ENCODE measurements around the gene FRMD4A. TPM values are rescaled to one million over a fixed set of nuclear protein-coding genes. Genes with fewer than 3 reads are reported as not detected.

Gene FRMD4A
- polyA plus RNA-seq, 1 of the 3 experiments (the other 2 are of a cell fraction), result 37.7 TPM

GRCh38 chr10:14022954-14023672, 307.6 kb downstream of the FRMD4A start:
- 76% methylated on average over 17 of the region's 17 CpGs for WGBS (ENCODE audit: low lambda C conversion rate)
- H3K4me1 ChIP-seq (ENCODE audit: control insufficient read depth in 1 of 2, insufficient read depth in 2 of 2, low read depth in 1 of 2, low read length in 1 of 2), result peaks cover 0 to 12% of the 10 kb centered on the region in 2 experiments; a peak in 1 of 4 replicates
- no peaks in the 10 kb centered on the region for H3F3A ChIP-seq (replicated peaks; ENCODE audit: insufficient read depth)
- H3K27me3 ChIP-seq (ENCODE audit: insufficient read depth), result no peaks in the 10 kb centered on the region
- TF ChIP-seq CHD2 (IDR thresholded peaks at IDR 0.05; ENCODE audit: low read length, partially characterized antibody) (no peak), FOSL2 (IDR thresholded peaks at IDR 0.05; ENCODE audit: borderline replicate concordance, low read depth) (no peak), TAF1 (IDR thresholded peaks at IDR 0.05; ENCODE audit: borderline replicate concordance, low read depth, low read length) (no peak), SIN3A (IDR thresholded peaks at IDR 0.05; ENCODE audit: borderline replicate concordance, low read depth, low read length) (no peak), ELF1 (IDR thresholded peaks at IDR 0.05) (no peak), CTCF (IDR thresholded peaks at IDR 0.05) (no peak), ZBTB33 (IDR thresholded peaks at IDR 0.05; ENCODE audit: borderline replicate concordance, low read depth) (no peak), TCF12 (IDR thresholded peaks at IDR 0.05) (no peak), GATA2 (CRISPR knock-in tag; IDR thresholded peaks at IDR 0.05) (no peak), NRF1 (IDR thresholded peaks at IDR 0.05; ENCODE audit: low read depth, low read length) (no peak), USF2 (IDR thresholded peaks at IDR 0.05; ENCODE audit: borderline replicate concordance, low read depth, low read length) (no peak), FOXM1 (IDR thresholded peaks at IDR 0.05; ENCODE audit: low read depth) (no peak), RAD21 (IDR thresholded peaks at IDR 0.05; ENCODE audit: low read length) (no peak), RXRA (IDR thresholded peaks at IDR 0.05; ENCODE audit: borderline replicate concordance, low read depth) (no peak)
- peaks cover 7% of the 10 kb centered on the region for H3K9me3 ChIP-seq
- DNase-seq, result no peak
- ChIA-PET CTCF (interaction anchor here (1.2 to 1.5 kb wide), 2 partner anchors 18 to 71 kb away, joined by 3 to 5 read pairs; no protein-coding TSS in a partner anchor), POLR2A (no interaction called here)
- H2AFZ ChIP-seq (ENCODE audit: low read depth), result no peak overlapping the region
- H3K79me2 ChIP-seq (ENCODE audit: insufficient read depth), result no peaks in the 10 kb centered on the region
- no peak overlapping the region for H3K4me3 ChIP-seq (ENCODE audit: low read depth in 2 of 2, low read length in 1 of 2)
- H3K4me2 ChIP-seq, result no peak overlapping the region
- H3K36me3 ChIP-seq (replicated peaks in 1 of 2; ENCODE audit: control insufficient read depth in 1 of 2, insufficient read depth in 2 of 2, low read length in 1 of 2), result no peaks in the 10 kb centered on the region
- no peak overlapping the region for H3K27ac ChIP-seq (ENCODE audit: low read depth in 2 of 2, low read length in 1 of 2)
- no peaks in the 10 kb centered on the region for H4K20me1 ChIP-seq (ENCODE audit: insufficient read depth)
- no peak overlapping the region for H3K9ac ChIP-seq
- H3K9me2 ChIP-seq, result no peaks in the 10 kb centered on the region
